HG02588 (cell line): ENCODE measurements around the gene MED28.

Source experiments
- ATAC-seq: cut with Tn5 transposase; IDR thresholded peaks from one replicate; pipeline ENCODE4 v1.9.1; 2021; ENCODE audit warnings: mild to moderate bottlenecking, moderate library complexity; ENCODE audit not compliant: unreplicated experiment

MED28 gene

DNA sequence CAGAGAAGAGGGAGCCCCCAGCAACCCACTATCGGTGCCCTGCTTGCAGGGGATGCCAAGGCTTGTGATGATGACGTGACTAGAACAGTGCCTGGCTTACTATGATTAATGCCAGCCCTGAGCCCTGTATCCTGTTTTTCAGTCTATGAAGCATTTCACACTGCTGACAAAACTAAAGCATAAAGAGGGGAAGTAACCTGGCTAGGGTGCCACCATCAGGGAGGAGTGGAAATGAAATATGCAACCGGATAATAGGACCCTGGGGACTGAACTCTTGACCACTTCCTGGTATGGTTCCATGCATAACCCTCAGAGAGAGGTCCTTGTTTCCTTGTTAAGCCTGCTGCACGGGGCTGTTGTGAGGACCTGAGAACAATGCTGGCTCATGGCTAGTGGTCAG lies 50.3 kb downstream of the MED28 start:
- ATAC-seq: peak; percentile 91

DNA sequence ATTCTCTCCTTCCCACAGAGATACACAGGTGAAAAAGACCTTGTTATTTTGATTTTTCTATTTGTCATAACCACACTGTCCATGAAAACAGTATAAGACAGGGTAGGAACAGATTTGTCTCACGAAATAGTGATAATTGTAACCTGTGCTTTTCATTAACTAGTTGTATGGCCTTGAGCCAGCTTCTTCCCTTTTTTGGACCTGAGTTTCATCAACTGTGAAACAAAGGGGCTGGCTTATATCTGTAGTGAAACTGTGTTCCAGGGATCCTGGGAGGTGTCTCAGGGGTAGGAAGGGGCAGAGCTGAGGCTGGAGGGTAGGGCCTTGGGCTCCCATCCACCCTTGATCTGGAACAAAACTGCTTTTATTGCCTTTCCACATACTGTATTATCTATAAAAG lies 50.9 kb downstream of the MED28 start:
- no peak for ATAC-seq

DNA sequence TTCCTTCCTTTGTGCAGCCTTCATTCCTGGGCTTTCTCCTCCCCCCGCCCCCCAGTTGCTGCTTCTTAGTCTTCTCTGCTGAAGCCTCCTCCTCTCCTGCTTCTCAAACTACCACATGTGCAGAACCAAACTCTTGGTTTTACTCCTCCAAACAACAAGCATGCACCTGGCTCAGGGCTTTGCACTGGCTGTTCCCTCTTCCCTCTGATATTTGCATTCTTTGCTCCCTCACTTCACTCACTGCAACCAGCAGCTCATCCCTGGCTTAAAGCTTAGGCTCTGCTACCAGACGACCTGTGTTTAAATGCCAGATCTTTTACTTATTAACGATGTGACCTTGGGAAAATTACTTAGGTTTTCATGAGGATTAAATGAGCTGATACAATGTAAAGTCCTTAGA lies 51.4 kb downstream of the MED28 start:
- ATAC-seq: no peak

DNA sequence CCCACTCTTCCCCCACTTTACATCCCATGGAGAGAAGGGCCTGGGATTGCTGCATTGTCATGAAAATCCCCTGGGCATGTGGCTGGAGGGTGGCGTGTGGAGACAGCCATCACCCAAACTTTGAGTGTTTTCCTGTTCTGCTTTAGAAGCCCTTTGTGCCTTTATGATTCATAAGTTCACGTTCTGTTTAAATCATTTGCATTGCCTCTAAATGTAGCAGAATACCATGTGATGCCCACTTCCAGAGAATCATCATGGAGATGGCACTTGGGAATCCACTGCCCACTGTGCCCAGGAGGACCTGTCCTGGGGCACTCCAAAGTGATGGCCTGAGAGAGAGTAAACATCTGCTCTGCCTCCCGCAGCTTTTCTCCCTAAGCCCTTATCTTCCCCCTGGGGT lies 52.8 kb downstream of the MED28 start:
- ATAC-seq: no peak

DNA sequence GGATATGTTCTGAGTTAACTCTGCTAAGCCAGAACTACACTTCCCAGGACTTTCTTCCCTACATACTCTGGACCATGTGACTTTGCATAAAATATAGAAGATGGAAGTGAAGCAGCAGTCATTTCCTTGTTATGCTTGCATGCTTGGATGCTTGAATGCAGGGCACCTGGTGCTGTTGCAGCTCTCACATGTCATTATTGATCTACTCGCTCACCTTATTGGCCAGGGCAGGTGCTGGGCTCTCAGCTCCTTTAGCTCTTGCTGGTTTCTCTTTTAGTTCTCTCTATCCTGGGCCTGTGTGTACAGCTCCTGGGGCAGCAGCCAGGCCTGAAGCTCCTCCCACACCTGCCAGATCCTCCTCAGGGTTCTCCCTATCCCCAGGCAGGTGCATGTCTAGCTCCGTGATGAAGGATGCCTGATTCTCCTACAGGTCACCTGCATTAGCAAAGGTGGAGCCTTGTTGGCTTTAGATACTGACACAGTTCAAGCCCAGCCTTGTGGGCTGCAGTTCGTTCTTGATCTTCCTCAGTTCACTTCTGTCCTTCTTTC lies 53.3 kb downstream of the MED28 start:
- no peak for ATAC-seq

DNA sequence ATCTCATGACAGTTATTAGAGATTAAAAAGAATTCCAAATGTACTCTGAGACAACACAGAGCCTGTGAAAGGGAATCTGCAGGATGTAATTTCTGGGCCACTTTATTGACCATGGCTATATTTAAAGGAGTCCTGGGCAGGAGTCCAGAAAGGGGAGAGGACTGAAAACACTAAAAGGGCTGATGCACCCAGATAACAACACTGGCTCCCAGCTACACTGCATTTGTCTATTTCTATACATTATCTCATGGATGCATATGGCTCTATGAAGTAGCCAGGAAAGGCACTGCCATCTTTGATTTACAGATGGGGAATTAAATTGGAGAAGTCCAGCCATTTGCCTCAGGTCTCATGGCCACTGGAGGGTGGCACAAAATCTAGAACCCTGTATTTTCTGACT lies 56.0 kb downstream of the MED28 start:
- no peak for ATAC-seq

DNA sequence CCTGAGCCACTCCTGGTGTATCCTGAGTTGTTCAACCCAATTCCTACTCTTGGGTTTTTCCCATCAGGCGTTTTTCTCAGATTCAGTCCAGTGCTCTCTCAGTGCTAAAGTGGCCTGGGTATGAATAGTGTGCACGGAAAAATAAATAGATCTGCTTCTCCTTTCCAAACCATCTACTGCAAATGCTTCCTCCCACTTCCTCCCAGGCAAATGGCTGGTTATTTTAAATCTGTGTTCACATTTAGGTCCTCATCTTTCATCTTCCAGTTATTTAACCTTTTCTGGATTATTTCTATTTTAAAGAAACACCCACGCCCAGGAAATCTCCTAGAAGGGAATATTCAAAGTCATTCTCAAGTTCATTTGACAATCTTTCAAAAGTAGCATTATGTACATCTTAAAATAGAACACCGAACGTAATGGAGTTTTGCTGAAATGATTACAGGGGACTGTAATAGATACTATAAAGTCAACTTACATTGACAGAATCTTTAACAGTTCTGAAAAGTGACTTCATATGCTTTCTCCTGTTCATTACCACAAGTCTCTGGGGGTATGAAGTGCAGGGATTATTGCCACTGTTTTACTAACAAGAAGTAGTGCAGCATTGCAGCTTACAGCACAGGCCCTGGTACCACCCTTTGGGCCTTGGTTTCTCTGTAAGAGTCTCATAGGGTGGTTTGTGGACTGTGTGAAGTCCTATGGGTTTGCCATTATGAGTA lies 66.3 kb downstream of the MED28 start:
- no peak for ATAC-seq

DNA sequence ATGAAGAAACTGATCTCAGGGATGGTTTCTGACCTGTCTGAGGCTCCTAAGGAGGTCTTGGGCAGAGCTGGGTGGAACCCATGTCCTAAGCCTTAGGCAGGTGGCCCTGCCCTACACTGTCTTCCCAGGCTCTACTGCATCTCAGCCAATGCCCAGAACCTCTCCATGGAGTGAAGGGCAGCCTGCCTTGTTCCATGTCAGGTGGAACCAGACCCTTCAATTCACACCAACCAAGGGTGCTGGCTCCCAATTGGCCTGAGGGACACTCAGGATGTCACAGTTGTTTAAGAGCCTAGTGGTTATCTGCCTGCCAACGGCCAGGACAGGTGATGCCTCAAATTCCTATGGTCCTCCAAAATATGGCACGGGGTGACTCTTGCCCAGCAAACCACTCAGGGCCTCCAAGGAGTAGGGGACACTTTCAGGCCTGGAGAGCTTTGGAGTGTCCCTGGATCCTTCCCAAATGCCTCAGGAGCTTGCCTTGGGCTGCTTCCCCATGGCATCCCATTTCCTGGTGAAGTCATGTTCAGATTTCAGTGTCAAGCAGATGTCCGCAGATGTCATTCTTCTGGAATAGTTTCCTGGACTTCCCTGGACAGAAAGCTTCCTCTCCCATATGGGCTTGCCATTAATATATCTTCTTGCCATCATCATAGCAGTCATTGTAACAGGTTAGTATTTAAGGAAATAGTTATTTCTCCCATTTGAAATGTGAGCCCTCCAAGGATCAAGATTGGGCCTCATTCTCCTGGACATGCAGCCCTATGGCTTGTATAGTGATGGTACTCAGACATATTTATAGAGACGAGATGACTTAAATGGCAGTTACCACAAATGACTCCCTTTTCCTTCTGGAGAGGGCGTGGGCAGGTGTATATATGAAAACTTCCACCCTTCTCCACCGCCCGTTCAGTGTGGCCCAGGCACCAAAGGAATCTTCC lies 67.1 kb downstream of the MED28 start:
- ATAC-seq: no peak

DNA sequence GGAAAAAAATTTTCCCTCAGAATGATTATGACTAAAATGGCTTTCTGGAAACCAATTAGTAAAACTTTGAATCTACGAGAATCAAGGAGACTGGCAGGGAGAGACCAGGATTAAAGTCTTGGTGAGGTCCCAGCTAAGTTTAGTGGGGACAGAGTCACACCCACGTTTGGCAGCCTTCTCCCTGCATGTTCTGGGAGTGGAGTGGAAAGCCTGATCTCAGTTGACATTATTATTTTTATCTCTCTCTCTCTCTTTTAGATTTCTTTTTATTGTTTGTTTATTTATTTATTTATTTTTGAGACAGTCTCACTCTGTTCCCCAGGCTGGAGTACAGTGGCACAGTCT lies 67.8 kb downstream of the MED28 start:
- no peak for ATAC-seq
